Mammary microvascular endothelial cell (primary cell): ENCODE data around the gene INTS4. TPM values are rescaled to one million over a fixed set of nuclear protein-coding genes. Genes with fewer than 3 reads are reported as not detected.

Source experiments
- total RNA-seq: library from RNA; depleted of rRNA; stranded (reverse); fragments of >200 nt; gene quantifications from 2 replicates; pipeline ENCODE4 v1.2.3, GENCODE V29; 2015

INTS4 gene
- 21.5 and 23.0 TPM in 2 replicates for total RNA-seq

DNA sequence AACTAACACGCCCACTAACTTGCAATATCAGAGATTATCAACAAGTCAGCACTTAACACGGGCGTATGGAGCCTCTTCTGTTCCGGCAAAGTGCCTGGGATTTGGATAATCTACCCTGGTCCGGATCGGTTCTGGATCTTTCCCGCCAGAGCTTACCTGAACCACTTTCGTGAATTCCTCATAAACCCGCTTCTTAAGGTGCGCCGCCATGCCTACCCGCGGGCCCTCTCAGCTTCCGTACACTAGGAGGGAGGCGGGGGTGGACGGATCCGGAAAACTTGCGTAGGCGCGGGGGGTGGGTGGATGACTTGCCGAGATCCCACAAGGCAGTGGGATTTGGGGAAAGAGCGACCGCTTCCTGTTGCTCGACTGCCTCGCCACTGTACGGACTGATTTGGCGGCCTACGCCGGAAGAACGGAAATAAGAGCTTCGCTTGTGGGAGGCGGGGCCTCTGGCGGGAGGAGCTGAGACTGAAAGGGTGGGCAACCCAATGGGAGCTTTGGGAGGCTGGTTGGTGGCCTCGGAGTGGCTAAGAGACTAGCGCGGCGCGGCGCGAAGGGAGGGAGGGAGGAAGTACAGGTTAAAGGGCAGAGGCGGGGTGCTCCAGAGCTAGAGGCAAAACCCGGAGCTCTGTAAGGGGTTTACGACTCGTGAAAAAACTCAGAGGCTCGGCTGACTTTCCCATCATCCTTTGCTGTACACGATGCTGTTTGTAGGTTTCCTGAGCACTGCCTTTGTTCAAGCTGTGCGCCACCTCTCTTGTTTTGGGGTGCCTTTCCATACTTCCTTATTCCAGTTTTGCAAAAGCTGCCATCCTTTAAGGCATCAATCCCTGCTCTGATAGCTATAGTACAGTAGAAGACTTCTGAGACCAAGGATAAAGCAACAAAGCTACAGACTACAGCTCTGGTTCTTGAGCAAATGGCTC, at the start of gene INTS4:
Gene INTS4 (minus strand): TSS at position 235 of the 929 bp plus-strand sequence. CDS start 25 bp downstream, at position 210.

DNA sequence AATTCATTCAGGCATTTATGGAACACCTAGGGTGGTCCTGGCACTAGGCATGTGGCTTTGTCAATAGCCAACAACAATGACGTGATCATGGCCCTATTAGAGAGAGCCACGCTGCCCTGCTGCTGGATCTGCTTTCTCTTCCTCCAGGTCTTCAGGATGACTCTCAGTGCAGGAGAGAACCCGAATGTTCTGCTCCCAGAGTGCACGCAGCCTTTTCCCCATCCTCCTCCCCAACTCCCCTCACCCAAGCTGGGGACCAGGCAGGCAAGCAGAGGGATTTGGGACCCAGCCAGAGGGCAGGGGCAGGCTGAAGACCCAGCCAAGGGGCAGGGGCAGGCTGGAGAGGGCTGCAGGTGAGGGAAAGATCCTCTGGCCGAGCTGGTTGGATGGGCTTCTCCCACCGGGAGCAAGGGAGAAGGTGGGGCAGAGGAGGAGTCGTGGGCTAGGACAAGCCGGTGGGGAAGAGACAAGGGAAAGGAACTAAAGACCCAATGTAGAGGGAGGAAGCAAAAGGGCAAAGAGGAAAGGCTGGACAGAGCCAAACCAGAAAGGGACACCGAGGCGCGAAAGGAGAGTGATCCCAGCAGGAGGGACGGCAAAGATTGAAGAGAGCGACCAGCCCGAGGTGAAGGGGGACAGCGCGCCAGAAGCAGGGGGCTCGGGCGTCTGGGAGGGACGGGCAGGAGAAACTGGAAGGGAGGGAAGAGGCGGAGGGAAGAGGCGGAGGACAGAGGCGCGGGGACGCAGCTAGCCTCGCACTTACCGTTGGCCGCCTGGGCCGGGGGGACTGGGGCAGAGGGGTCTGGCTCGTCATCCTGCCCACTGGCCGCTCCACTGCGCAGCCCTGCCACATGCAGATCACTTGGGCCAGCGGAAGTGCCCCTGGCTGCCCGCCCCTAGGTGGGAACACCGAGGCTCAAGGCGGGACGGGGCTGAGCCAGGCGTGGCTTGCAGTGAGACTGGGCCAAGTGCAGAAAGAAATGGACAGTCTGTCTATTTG, 28.2 kb upstream of the INTS4 start, which contains the start of gene KCTD14:
Gene KCTD14 (minus strand): TSS at position 880 of the 1,000 bp plus-strand sequence. CDS start 27 bp downstream, at position 853.

Other genes with a start within 250 kb of the INTS4 start
- 23.6 and 27.5 TPM in 2 replicates for gene RSF1, start 173.9 kb downstream of the INTS4 start, total RNA-seq
- gene AAMDC, start 173.5 kb downstream of the INTS4 start, total RNA-seq: 53.1 and 53.5 TPM in 2 replicates
- 1.4 and 1.6 TPM in 2 replicates for gene KCTD14, start 28.6 kb upstream of the INTS4 start, total RNA-seq
- not detected in 2 replicates for gene THRSP, start 69.2 kb upstream of the INTS4 start, total RNA-seq
- gene NDUFC2, start 85.2 kb upstream of the INTS4 start, total RNA-seq: 123 and 128 TPM in 2 replicates
- gene ALG8, start 145.0 kb upstream of the INTS4 start, total RNA-seq: 24.5 and 43.3 TPM in 2 replicates
- gene KCTD21, start 194.0 kb upstream of the INTS4 start, total RNA-seq: 8.1 and 8.3 TPM in 2 replicates
- gene USP35, start 194.3 kb upstream of the INTS4 start, total RNA-seq: 5.1 and 5.4 TPM in 2 replicates